HG02973 (cell line): Measurements from ENCODE around the gene TARM1.
"Not testable (repeated sequence)": the region's sequence is repeated elsewhere in the genome, so short reads cannot be mapped to it uniquely, and the experiment has no call there.

Source experiments
- ATAC-seq: cut with Tn5 transposase; IDR thresholded peaks from one replicate; pipeline ENCODE4 v1.9.1; 2021; ENCODE audit warnings: moderate library complexity; ENCODE audit not compliant: unreplicated experiment

The TARM1 gene

DNA sequence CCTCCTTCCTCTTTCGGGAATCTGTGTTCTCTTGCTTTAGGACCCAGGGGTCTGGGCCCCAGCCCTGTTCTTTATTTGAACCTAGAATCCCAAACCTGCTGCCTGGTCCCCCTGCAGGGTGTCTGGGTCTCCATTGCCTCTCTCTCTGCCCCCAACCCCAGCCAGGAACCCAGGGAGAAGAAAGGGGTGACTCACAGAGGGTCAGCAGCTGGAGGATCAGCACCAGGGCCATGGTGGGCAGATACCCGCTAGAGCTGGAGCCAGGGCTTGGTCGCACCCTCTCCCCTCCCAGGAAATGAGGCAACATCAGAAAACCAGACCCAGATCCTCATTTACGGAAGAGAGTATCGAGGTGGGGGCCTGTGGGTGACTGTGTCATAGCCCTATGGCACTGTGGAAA, 19.4 kb upstream of the TARM1 start, which contains the start of gene OSCAR:
OSCAR (minus strand) TSS at position 243 of the 400 bp plus-strand sequence; CDS start at position 232, 11 bp downstream.
- no peak for ATAC-seq

DNA sequence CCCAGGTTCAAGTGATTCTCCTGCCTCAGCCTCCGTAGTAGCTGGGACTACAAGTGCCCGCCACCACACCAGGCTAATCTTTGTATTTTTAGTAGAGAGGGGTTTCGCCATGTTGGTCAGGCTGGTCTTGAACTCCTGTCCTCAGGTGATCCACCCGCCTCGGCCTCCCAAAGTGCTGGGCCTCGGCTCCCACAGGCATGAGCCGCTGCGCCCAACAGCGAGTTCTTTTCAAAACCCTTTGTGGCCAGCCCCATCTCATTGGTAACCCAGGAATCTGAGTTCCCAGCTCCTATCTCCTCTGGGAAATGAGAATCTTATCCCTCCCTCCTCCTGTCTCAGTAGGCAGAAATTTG, 18.7 kb upstream of the TARM1 start:
- not testable (repeated sequence) for ATAC-seq

DNA sequence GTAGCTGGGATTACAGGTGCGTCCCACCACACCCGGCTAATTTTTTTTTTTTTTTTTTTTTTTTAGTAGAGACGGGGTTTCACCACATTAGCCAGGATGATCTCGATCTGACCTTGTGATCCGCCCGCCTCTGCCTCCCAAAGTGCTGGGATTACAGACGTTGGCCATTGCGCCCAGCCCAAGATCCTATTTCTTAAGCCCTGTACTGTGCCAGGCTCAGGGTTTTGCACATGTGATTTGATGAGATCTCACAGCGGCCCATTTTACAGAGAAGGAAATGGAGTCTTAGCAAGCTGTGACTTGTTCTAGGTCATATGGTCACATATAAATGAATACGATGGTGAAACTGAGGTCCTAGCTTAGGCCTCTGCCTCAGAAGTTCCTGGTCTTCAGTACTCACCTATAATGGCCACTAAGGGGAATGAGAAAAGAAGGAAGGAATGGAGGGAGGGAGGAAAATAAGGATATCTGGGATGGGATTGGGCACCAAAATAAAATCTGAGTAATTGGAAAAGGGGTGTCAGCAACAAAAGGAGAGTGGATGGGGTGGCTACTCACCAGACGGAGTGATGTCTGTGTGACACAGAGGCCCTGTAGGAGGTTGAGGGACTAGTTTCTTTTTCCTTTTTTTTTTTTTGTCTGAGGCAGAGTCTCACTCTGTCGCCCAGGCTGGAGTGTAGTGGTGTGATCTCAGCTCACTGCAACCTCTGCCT, 18.2 kb upstream of the TARM1 start:
- ATAC-seq: no peak

DNA sequence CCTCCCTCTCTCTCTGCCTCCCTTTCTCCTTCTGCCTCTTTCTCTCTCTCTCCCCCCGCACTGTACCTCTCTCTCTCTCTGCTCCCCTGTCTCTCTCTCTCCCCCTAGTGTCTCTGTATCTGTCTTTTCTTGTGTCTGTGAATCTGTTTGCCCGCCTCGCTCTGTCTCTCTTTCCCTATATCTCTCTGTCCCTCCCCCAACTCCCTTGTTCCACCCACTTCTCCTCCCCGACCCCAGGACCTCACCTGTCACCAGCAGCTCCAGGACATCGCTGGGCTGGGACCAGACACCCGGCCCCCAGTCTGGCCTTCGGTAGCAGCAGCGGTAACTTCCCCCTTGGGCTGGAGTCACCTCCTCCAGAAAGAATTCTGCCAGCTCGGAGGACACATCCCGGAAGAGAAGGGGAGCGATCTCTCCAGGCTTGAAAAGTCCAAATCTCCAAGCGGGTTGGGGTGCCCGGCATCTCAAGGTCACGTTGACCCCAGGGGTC, 15.5 kb upstream of the TARM1 start:
- no peak for ATAC-seq

DNA sequence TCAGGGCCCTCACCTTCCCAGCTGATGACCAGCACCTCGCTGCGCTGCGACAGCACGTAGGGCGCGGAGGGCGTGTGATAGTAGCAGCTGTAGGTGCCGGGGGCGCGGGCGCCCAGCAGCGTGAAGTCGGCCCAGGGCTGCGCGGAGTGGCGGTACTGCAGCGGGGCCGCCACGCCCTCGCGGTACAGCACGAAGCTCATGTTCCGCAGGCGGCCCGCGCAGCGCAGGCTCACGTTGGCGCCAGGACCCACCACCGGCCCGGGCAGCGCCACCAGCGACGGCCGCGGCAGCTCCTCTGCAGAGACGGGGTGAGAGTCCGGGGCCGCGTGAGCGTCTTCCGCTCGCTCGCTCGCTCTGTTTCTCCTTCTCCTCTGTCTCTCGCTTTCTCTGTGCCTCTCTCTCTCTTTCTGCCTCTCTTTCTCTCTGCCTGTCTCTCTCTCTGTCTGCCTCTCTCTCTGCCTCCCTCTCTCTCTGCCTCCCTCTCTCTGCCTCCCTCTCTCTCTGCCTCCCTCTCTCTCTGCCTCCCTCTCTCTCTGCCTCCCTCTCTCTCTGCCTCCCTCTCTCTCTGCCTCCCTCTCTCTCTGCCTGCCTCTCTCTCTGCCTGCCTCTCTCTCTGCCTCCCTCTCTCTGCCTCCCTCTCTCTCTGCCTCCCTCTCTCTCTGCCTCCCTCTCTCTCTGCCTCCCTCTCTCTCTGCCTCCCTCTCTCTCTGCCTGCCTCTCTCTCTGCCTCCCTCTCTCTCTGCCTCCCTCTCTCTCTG, 14.9 kb upstream of the TARM1 start:
- not testable (repeated sequence) for ATAC-seq

DNA sequence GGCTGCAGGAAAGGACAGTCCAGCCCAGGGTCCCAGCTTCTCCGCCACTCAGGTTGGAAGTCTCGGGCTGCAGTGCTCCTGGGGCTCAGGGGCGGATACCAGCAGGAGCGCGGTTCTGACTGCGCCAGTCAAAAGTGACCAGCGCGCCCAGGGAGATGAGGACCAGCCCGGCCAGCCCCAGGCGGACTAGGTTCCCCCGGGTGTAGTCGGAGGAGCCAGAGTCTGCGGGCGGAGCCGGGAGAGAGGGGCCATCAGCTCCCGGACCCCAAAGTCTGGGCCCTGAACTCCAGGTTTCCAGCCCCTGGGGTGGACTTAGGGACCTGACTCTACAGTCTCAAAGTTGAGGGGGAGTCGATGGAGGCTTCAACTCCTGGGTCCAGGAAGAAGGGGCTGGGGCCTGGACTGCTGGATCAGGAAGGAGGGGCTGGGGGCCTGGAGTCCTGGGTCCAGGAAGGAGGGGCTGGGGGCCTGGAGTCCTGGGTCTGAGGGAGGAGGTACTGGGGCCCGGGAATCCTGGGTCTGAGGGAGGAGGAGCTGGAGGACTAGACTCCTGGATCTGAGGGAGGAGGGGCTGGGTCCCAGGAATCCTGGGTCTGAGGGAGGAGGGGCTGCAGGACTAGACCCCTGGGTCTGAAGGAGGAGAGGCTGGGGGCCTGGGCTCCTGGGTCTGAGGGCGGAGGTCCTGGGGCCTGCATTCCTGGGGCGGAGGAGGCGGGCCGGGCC, 14.1 kb upstream of the TARM1 start:
- ATAC-seq: no peak

DNA sequence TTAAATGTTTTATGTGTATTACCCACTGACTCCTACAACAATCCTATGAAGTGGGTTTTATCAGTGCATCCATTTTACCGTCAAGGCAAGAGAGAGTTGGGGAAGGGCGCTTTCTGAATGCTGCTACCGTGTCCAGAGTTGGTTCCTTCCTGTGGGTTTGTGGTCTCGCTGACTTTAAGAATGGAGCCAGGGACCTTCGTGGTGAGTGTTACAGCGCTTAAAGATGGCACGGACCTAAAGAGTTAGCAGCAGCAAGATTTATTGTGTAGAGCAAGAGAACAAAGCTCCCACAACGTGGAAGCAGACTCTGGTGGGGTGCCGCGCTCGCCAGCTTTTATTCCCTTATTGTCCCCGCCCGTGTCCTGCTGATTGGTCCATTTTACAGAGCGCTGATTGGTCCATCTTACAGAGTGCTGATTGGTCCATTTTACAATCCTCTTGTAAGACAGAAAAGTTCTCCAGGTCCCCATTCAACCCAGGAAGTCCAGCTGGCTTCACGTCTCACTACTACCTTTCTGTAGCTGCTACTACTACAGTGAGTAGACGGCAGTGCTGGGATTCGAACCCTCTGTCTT, 13.3 kb upstream of the TARM1 start:
- no peak for ATAC-seq

DNA sequence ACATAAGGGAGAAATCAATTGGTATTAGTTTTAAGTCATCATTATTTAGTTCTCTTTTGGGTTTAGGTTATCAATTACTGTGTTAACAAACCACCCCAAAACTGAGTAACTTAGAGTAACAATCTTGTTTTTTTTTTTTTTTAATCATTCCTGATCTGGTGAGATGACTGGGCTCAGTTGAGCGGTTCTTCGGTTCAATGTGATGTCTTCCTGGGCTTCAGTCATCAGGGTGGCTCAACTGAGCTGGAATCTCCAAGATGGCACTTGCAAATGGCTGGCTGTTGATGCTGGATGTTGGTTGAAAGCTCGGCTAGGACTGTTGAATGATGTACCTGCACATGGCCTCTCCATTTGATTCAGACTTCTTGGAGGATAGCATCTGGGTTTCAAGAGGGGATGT, 3.2 kb upstream of the TARM1 start:
- ATAC-seq: no peak

DNA sequence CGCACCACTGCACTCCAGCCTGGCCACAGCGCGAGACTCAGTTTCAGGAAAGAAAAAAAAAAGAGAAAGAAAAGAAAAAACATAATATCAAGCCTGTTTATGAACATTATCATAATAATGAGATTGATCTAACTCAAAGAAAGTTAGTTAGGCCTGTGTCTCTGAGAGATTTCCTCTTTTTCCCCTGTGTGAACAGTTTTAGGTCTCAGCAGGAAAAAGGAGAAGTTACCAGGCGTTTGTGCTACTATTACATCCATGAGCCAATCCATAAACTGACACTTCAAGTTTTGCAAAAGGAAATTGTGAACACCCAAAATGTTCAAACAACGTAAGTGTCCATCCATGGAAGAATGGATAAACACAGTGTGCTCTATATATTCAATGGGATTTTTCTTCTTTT, 3.8 kb downstream of the TARM1 start:
- no peak for ATAC-seq

DNA sequence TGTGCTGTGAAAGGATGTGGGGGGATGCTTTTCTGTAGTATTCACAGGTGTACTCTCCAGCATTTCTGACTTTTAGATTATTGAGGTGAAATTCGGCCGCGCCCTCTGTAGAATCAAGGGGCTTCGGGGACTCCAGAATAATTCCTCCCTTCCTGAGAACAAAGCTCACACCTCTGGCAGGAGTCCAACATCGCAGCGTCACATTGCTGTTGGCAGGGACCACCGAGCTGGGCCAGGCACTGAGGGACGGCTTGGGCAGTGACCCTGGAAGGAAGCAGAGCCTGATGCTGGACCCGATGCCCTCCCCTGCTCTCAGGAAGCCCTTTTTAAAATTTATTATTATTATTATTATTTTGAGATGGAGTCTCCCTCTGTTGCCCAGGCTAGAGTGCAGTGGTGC, 6.3 kb downstream of the TARM1 start:
- no peak for ATAC-seq

DNA sequence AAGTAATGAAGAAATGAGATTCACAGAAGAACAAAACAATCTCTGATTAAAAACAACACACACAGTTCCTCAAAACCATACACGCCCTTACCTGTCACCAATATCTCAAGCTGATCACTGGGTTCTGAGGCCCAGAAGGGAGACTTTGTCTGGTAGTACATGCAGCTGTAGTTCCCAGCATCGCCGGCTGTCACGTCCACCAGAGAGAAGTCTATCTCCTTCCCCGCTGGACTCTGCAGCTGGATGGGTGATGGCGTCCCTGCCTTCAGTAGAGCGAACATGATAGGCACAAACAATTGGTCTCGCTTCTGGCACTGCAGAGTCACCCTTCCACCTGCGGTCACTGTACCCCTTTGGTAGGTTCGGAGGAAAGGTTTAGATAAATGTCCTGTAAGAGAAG, 7.3 kb downstream of the TARM1 start:
- ATAC-seq: no peak

DNA sequence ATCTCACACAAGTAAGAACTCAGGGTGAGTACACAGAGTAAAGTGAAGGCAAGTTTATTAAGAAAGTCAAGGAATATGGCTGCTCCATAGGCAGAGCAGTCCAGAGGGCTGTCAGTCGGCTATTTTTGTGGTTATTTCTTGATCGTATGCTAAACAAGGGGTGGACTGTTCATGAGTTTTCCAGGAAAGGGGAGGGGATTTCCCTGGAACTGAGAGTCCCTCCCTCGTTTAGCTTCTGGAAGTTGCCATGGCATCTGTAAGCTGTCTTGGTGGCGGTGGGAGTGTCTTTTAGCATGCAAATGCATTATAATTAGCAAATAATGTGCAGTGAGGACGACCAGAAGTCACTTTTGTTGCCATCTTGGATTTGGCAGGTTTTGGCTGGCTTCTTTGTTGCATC, 11.7 kb downstream of the TARM1 start:
- no peak for ATAC-seq

DNA sequence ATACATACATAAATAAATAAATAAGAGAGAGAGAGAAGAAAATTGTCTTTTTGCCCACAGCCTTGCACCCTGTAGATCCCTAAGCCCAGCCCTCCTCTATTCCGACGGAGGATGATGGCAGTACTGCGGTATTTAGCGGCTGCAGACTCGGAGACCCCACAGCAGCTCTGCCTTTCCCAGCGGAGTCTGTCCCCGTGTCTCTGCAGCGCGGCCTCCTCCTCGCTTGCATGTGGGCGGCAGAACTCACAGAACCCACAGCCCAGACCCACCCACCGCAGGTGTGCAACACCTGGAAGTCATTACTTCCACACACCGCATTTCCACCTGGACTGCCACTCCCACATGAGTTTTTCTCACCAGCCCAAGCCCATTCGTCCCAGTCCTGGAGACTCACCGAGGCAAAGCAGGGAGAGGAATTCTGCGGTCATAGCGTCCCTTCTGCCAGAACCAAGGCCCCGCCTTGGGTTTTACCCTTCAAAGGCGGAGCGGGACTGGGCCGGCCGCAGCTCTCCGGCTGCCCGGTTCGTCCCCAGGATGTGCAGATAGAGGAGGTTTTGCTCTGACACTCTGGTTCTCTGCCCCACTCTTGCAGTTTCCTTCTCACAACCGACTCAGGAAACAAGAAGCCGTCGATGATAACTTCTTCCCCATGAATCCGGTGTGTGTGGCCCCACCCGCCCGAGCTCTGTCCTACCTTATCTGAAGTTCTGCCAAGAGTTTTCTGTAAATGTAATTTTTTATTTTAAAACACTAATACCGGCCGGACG, 17.6 kb downstream of the TARM1 start, which contains the start of gene VSTM1:
VSTM1 (minus strand) TSS at position 548 of the 767 bp plus-strand sequence; CDS start at position 428, 120 bp downstream.
- no peak for ATAC-seq

DNA sequence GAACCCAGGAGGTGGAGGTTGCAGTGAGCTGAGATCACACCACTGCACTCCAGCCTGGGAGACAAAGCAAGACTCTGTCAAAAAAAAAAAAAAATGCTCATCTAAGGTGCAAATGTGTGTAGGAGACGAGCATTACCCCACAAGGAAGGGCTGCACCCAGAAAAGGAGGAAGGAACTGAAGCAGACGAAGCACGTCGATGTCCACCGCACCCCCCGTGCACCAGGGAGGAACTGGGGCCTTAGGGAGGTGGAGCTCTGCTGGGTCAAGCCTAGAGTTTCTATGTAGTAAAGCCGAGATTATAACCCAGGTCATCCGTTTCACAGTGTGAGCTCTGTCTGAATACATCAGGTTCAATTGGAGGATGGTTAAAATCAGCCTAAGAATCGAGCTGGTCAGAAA, 18.5 kb downstream of the TARM1 start:
- no peak for ATAC-seq

DNA sequence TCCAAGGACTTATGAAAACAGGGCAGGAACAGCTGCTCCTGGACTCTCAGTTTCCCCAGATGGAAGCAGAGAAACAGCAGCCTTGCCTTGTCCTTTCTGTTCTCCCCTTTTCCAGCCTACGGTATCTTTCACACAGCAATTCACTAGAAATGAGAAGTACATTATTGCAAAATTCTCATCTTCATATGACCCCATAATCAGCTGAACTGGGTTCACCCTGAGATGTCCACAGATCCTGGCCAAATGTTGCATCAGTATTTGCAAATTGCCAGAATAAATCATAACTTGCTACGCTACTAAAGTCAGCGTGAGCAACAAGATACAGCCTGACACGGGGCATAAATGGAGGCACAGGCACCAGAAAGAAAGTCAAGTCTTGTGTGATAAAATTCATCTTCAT, 33.5 kb downstream of the TARM1 start:
- no peak for ATAC-seq

DNA sequence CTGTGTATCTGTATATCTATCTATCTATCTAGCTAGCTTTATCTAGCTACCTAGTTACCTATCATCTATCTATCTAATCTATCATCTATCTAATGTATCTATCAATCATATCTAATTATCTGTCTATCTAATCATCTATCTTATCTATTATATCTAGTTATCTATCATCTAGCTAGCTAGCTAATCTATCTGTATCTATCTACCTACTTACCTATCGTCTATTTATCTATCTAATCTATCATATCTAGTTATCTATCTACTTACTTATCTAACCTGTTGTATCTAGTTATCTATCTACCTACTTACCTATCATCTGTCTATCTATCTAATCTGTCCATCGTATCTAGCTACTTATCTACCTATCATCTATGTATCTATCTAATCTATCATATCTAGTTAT, 35.4 kb downstream of the TARM1 start:
- no peak for ATAC-seq

DNA sequence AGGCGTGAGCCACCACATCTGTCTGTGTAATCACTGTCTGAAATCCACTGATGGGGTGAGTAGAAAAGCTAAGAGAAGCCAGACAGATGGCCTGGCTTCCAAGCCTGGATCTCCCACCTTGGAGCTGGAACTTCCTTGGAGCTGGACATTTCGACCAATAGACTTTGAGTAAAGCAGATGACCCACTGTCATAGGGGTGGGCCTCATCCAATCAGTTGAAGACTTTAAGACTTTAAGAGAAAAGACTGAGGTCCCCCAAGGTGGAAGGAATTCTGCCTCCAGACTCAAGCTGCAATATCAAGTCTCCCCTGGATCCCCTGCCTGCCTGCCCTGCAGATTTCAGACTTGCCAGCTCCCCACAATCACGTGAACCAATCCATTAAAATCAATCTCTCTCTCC, 38.2 kb downstream of the TARM1 start:
- no peak for ATAC-seq

DNA sequence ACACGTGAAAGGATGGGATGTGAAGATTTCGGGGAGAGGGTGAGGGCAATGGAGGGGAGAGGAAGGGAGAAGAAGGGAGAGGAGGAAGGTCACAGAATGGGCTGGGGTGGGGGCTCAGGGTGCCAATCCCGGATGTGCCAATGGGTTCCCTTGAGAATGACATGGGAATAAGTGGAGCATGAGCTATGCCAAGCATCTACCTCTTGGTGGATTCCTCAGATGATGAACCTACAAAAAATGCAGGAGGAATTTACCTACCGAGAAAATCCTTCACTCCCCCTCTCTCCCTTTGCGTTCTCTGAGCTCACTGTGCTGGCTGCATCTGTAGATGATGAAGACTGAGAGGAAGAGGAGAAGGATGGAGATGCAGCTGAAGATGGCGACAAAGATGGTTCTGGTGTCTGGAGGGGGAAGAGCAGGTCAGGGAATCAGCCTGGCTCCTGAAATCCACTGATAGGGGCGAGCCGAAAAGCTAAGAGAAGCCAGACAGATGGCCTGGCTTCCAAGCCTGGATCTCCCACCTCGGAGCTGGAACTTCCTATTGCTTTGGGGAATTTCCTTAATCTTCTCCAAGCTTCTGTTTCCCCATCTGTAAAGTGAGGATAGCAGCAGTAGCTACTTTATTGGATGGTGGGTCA, 39.1 kb downstream of the TARM1 start:
- no peak for ATAC-seq

DNA sequence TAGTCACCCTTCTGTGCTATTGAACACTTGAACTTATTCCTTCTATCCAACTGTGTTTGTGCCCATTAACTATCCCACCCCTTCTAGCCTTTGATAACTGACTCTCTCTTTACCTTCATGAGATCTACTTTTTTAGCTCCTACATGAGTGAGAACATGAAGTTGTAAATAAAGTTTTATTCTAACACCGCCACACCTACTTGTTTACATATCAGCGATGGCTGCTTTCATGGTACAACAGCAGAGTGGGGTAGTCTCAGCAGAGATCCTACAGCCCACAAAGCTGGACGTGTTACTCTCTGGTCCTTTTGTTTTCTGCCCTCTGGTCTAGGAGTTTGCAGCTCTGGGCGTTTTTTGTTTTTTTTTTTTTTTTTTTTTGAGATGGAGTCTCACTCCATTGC, 41.2 kb downstream of the TARM1 start:
- ATAC-seq: no peak

DNA sequence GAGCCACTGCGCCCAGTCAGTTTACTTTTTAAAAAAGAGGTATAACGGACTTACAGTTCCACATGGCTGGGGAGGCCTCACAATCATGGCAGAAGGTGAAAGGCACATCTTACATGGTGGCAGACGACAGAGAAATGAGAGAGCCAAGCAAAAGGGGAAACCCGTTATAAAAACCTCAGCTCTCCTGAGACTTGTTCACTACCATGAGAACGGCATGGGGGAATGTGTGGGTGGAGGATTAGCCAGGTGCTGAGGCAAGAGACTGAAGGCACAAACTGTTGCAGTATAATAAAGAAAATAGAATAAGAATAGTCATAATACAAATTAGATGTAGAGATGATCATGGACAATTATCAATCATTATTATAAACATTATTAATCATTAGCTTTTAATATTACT, 44.6 kb downstream of the TARM1 start:
- not testable (repeated sequence) for ATAC-seq
